GM08714 (cell line): Measurements from ENCODE around the gene EDARADD.
"Not testable (repeated sequence)": the region's sequence is repeated elsewhere in the genome, so short reads cannot be mapped to it uniquely, and the experiment has no call there.

Source experiments
- H3K4me3 ChIP-seq: fragments of 200-500 bp; sonication (Bioruptor generic); 2 replicates; pipeline ENCODE4 v1.5.1; 2014; ENCODE audit warnings: mild to moderate bottlenecking, low read length, inconsistent platforms
- ZNF274 ChIP-seq: IDR thresholded peaks from 2 replicates; pipeline ENCODE4 v1.6.1; 2012; ENCODE audit warnings: mild to moderate bottlenecking, low read depth, low read length

The EDARADD gene

GRCh38 chr1:236472850-236473788 lies 79.0 kb downstream of the EDARADD start:
- H3K4me3 ChIP-seq, result no peak overlapping the region
- TF ChIP-seq ZNF274, result no peak

- H3K4me3 ChIP-seq, result no peak overlapping the region
- TF ChIP-seq ZNF274, result no peak
These were observed 81.9 kb downstream of the EDARADD start for GRCh38 chr1:236476019-236476418.

GRCh38 chr1:236480758-236481436 lies 86.8 kb downstream of the EDARADD start:
- H3K4me3 ChIP-seq, result no peak overlapping the region
- no peak for TF ChIP-seq ZNF274

- TF ChIP-seq ZNF274, result no peak
- no peak overlapping the region for H3K4me3 ChIP-seq
These were observed 90.4 kb downstream of the EDARADD start for GRCh38 chr1:236484310-236484971.

GRCh38 chr1:236486356-236487002 lies 92.4 kb downstream of the EDARADD start:
- no peak overlapping the region for H3K4me3 ChIP-seq

GRCh38 chr1:236489161-236489560 lies 95.1 kb downstream of the EDARADD start:
- H3K4me3 ChIP-seq, result not testable (repeated sequence)

More at GRCh38 chr1:236486356-236487002, 92.4 kb downstream of the EDARADD start:
- TF ChIP-seq ZNF274, result no peak

GRCh38 chr1:236489710-236490377 lies 95.8 kb downstream of the EDARADD start:
- H3K4me3 ChIP-seq, result no peak overlapping the region
- no peak for TF ChIP-seq ZNF274

- no peak overlapping the region for H3K4me3 ChIP-seq
- no peak for TF ChIP-seq ZNF274
These were observed 97.5 kb downstream of the EDARADD start for GRCh38 chr1:236491469-236492136.

- no peak for TF ChIP-seq ZNF274
- no peak overlapping the region for H3K4me3 ChIP-seq
These were observed 98.3 kb downstream of the EDARADD start for GRCh38 chr1:236492378-236492777.

GRCh38 chr1:236494082-236494481 lies 100.0 kb downstream of the EDARADD start:
- no peak overlapping the region for H3K4me3 ChIP-seq
- TF ChIP-seq ZNF274, result no peak

GRCh38 chr1:236494586-236495466 lies 100.7 kb downstream of the EDARADD start:
- TF ChIP-seq ZNF274, result no peak
- H3K4me3 ChIP-seq, result no peak overlapping the region

GRCh38 chr1:236495467-236496112 lies 101.5 kb downstream of the EDARADD start:
- H3K4me3 ChIP-seq, result no peak overlapping the region
- no peak for TF ChIP-seq ZNF274
